ENCODE data around the gene SYNPR. TPM values are rescaled to one million over a fixed set of nuclear protein-coding genes. Genes with fewer than 3 reads are reported as not detected.
A peak's percentile ranks its signal among the peaks of the same experiment; 100 is the strongest.

The SYNPR gene
- total RNA-seq, 1 donor from 2014 or later = 119 TPM

DNA sequence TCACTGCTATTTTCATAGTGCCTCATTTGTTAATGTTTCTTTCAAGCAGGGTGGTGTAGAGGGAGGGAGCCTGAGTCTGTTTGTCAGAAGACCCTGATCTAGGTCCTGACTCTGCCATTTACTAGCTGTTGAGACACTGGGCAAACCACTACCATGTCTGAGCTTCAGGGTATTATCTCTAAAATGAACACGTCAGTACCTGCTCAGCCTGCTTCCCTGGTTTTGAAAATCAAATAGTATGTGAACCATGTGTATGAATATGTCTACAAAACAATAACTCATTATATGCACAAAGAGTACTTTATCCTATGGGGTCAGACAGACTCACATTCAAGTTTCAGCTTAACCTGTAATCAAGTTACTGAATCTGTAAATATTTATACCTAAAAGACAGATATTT lies 25.1 kb downstream of the SYNPR start:
- no peak for DNase-seq (ENCODE audit: low spot score in 2 of 2)

DNA sequence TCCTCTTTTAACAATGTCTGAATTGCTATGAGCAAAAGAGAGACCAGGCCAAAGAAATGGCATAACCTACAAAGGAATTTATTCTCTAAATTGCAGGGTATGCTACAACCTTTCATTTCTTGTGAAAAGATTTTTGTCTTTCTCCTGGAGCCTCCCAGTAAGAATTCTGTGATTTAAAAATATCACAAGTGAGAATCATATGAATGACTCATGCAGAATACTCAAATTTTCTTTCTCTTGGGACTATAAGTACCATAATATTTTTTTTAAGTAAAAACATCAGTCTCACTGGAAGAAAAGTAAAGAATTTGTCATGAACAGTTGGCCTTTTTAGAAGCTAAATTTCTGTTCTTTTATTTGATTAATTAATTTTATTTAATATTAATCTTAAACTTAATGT lies 26.3 kb downstream of the SYNPR start:
- no peak for DNase-seq (ENCODE audit: low spot score in 2 of 2)
- FAIRE-seq = no peak

More for the DNA sequence above, 25.1 kb downstream of the SYNPR start:
- no peak for FAIRE-seq

DNA sequence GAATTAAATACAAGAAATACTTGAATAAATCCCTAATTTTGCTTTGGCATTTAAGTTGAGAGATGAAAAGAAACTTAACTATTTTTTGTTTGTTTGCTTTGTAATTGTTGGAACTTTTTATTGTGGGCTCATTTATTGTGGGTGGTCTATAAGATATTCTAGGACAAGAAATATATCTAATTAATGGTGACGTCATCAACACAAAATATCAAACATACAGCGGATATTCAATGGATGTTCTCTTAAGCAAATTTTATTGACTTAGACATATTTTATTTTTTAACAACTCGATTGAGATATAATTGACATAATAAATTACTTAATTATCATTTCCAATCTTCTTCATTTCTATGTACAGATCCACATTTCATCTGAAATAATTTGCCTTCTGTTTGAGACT lies 30.0 kb downstream of the SYNPR start:
- FAIRE-seq (peak; percentile 6), DNase-seq (ENCODE audit: low spot score in 2 of 2) (no peak)

DNA sequence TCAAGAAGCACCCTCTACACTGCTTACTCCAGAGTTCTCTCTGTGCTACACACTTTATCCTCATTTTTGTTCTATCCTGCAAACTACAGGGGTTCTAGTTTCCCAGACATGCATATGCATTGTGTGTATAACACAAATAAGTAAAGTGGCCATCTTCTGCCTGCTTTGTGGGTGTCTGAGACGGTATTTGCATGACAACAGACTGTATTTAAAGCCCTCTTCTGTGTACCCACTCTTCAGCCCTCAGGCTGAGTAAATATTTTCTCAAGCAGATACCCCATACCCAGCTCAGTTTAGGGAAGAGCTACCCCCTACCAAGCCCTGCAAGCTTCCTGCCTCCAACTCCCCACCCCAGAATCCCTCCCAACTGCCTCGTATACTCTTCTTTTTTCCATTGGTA lies 31.7 kb downstream of the SYNPR start:
- FAIRE-seq (no peak), DNase-seq (ENCODE audit: low spot score in 2 of 2) (no peak)

DNA sequence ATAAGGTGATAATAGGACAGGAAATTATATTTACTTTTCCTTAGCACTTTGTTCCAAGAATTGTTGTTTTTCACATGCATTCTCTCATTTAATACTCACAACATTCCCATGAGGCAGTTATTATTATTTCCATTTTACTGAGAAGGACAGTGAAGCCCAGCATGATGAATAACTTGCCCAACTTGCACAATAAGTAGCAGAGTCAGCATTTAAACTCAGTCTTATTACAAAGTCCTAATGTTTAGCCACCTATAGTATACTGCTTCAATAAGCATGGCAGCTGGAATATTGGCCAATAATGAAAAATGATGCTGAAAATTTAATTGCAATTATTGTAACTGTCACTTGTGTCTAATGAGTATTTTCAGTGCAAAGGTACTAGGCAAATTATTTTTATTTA lies 45.7 kb downstream of the SYNPR start:
- DNase-seq (ENCODE audit: low spot score in 2 of 2) (no peak), FAIRE-seq (no peak)

DNA sequence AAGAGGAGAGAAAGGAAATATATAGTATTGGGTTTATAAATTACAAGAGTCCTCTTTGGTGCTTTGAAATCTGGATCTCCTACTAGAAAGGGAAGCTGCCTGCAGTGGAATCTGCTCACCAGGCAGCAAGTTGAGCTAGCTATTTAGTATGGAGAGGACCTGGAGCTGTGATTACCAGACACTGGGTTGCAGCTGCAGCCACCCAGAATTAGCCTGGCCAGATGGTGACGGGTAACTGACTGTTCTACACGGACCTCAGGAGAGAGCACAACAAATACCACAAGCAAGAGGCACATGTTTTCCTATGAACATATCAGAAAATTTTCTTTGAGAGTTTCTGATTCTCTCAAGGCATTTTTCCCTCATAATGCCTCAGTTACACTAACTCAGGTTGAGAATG lies 46.5 kb downstream of the SYNPR start:
- no peak for FAIRE-seq
- no peak for DNase-seq (ENCODE audit: low spot score in 2 of 2)

DNA sequence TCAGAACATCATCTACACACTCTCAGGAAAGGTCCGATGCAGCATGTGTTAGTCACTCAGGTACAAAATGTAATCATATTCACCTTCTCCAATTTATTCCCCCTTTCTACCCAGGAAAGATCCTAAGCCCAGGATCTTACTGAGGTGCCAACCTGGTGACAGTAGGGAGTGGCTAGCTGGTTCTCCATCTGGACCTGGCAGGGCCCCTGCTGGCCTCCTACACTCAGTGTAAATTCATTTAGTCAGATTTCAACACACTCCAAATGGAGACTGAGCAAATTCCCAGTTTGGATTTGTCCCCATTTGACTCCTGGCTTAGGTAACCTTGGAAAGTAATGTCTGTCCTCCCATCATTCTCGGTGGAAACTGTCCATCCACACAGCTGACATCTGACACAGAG lies 47.3 kb downstream of the SYNPR start:
- DNase-seq (ENCODE audit: low spot score in 2 of 2) = no peak
- FAIRE-seq = no peak

DNA sequence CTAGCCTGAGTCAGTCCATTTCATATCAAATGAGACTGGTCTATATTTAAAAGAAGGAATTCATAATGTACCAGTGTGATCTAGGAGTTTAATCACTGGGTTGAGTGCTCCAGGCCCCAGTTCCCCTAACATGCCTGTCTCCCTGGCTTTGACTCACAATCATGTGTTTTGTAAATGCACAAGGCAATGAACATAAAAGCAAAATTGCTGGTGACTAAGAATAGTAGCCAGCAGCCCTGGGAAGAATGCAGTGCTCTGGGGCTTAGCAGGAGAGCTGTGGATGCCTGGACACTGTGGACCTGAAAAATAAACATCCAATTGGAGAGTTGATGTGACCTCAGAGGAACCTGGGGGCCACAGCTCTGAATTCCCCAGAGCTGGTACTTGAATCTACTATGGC lies 50.3 kb downstream of the SYNPR start:
- DNase-seq (ENCODE audit: low spot score in 2 of 2) = no peak
- FAIRE-seq = no peak

DNA sequence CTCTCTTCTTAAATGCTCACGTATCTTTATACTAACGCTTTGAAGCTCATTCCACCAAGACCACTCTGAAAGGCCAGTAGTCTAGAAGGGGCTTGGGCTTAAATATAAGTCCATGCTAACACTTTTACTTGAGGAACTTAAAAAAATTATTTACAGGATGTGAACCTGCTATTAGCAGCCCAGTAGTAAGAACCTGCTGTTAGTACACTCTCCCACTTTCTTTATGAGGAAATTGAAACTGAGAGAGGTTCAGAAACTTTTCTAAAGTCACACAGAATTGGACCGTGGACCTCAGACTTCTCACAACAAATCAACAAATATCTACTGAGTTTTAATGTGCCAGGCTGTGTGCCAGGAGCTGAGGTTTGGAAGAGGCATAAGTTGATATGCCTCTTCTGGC lies 53.4 kb downstream of the SYNPR start:
- no peak for FAIRE-seq
- no peak for DNase-seq (ENCODE audit: low spot score in 2 of 2)

DNA sequence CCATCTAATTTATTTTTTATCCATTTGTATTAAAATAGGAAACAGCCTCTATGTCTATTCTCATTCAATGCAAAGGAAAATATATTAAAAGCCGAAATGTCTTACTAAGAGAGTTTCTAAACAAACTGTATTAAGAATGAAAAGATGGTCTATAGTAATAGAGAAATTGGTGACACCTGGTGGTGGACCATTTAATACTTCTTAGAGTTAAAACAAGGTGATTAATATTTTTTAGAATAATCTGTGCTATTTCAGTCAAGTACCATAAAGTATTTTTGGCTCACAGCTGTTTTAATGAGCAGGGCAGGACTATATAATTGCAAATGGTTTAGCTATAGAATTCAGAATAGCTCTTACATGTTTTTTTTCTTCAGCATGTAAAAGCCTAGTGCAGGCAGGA lies 55.7 kb downstream of the SYNPR start:
- DNase-seq (ENCODE audit: low spot score in 2 of 2) = no peak
- no peak for FAIRE-seq

DNA sequence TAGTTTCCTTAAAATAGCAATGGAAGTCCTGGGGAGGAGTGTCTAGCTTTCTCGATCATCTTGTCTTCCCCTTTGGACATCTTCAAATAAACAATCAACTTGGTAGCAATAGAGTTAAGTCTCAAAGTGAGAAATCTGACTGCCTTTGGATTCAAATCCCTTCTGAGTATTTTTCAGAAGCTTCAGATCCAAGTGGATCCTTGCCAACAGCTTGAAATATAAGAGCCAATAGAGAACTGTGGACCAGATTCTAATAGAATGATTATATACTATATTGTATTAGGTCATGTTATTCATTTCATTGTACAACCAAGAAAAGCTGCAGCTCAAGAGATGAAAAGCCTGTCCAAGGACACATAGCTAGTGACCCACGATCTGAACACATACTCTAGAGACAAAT lies 60.2 kb downstream of the SYNPR start:
- FAIRE-seq (no peak), DNase-seq (ENCODE audit: low spot score in 2 of 2) (no peak)

DNA sequence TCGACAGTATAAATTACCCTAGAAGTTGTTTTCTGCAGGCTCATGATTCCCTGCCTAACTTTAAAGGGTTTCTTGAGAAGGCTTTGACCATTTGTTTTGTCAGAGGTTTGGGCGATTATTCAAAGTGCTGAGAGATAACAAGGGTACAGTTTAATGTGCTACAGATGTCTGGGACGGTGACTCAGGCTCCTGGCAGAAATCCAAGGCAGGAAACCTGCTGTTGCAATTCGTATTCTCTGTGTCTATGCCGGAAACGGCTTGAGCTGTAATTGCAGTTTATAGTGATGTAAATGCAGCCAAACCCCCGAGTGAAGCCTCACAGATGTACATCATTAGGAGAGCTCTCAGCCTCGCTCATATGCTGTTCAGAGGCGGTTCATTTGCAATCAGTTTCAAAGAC lies 65.6 kb downstream of the SYNPR start:
- FAIRE-seq = no peak

DNA sequence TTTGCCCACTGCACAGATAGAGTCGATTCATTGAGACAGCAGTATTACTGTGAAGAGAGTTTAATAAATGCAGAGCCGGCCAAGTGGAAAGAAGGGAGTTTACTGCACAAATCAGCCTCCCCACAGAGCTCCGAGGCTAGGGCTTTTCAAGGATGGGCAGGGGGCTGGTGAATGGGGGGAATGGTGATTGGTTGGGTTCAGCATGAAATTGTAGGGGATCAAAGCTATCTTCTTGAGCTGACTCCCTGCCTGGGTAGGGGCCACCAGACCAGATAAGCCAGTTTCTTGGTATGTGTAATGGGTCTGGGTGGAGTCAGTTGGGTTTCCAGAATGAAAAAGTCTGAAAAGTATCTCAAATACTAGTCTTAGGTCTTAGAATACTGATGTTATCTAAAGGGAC lies 66.6 kb downstream of the SYNPR start:
- no peak for DNase-seq (ENCODE audit: low spot score in 2 of 2)
- no peak for FAIRE-seq

More for the DNA sequence above, 65.6 kb downstream of the SYNPR start:
- peak in 1 of 2 donors; percentile 40 for DNase-seq (ENCODE audit: low spot score in 2 of 2)

DNA sequence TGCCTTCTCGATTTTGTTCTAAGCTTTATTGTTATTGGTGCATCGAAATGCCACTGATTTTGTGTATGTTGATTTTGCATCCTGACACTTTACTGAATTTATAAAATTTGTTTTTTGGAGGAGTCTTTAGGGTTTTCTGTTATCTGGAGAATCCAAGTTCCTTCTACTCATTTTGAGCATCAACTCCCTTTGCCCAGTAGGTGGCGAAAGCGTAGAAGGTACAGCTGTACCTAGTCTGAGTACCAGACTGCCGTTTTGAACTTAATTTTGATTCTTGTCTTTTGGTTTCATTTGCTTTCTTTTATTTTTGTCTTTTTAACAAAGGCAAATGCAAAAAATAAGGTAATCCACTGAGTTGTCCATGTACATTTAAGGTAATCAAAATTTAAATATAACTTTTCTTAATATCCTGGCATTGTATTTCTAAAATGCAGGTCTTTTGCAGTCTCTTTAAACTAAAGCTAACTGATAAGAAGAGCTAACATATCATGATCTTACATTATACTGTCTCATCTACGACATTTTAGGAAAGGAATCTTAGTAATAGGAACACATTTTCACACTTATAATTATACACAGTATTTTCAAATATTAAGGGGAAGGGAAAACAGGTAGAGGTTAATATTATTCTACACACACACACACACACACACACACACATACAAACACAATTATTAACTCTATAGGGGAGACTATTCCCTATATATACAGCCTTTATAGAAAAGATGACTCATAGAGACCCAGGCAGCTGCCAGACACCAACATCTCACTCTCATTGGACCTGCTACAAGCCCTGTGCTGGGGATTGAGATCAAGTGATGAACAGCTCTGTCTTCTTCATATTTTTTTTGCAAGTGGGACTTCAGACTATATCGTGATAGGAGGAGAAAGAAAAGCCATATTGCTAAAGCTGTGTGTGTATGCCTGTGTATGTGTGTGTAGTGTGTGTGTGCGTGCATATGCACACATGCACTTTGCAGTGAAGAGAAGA lies 71.8 kb downstream of the SYNPR start:
- FAIRE-seq (peak; percentile 65), DNase-seq (ENCODE audit: low spot score in 2 of 2) (peak in 1 of 2 donors; percentile 18)

DNA sequence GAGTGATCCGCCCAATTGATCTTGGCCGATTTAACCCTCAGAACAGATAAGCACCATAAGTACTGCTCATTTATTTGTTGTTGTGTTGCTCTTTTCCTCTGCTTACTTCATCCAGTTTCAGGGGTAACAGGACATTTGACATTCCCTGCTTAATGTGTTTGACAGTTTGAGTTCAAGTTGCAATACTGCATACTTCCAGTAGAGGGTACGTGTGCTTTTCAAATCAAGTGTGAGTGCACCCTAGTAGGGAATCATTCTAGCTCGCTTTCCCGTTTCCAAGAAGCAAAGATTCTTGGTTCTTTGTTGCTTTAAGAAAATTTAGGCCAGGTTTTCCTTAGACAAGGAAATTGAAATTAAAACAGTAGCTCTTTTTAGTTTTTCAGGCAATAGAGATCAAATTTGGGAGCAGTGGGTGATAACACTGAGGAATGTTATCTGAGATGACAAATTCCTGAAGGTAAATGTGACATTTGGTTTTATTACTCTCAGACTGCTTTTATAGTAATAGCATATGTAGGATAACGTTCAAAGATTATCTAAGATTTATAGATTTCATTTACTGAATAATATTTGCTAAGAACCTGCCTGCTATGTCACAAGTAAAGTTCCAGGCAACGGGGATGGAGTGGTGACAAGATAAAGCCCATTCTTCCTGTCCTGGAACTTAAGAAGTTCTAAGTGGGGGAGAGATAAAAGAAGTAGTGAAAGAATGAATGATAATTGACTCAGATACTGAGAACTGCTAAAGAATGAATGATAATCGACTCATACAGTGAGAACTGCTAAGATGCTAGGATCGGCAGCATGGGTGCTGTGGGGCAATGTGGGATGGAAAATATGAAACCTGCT lies 73.3 kb downstream of the SYNPR start:
- DNase-seq (ENCODE audit: low spot score in 2 of 2) = peak; percentile 5 to 24
- peak; percentile 66 for FAIRE-seq

DNA sequence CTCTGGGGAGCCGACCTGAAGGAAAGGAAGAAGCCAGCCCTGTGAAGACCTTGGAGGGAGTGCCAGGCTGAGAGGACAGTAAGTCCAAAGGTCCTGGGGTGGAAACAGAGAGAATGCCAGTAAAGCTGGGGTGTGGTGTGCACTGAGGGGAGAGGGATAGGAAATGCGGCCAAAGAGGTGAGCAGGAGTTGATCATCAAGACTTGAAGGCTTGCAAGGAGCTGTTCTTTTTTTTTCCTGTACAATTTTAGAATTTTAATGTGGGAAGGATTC lies 73.8 kb downstream of the SYNPR start:
- DNase-seq (ENCODE audit: low spot score in 2 of 2) = no peak
- FAIRE-seq = no peak

DNA sequence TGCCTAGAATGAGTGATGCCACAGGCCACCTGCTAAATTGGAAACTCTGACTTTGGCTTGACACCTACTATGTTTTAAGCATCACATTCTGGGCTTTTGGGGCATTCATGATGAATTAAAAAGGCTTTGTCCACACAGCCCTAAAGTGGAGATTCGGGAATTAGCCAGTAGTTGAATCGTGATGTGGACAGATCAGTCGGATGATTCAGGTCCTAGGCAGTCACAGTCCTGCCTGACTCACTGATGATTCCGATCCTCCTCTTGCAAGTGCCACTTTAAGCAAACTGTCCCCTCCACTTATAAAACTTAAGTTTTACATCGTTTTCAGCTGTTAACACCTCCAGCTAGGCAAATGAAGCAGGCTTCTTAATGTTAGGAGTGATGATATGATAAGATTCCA lies 75.3 kb downstream of the SYNPR start:
- DNase-seq (ENCODE audit: low spot score in 2 of 2) = no peak
- FAIRE-seq = no peak

DNA sequence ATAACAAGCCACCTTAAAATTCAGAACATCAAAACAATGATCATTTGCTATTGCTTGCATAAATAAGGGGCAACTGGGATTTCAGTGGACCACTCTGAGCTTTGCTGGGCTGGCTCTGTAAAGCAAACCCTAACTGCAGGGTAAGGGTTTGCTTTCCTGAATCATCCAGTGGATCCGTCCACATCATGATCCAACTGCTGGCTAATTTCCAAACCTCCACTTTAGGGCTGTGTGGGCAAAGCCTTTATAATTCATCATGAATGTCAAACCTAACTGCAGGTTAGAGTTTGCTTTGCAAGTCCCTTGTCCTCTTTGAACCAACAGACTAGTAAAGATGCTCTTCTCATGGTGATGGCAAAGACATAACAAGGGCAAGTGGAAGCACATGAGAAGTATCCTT lies 76.1 kb downstream of the SYNPR start:
- DNase-seq (ENCODE audit: low spot score in 2 of 2) (no peak), FAIRE-seq (no peak)

DNA sequence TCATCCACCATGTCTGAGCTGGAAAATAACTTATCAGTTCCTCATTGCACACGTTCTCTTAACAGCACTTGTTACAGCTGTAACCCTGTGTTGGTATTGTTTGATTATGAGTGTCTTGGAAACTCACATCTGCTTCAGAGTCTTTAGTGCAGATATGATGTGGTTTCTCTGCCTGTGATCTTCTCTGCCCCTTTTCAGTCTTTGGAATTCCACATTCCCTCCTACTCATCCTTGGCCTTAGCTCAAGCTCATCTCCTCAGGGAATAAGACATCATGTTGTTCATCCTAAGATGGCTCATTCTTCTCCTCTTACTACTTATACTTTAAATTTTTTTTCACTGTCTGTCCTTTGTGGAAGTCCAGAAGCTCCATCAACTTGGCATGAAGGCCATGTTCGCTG lies 77.7 kb downstream of the SYNPR start:
- FAIRE-seq = no peak
- DNase-seq (ENCODE audit: low spot score in 2 of 2) = no peak

DNA sequence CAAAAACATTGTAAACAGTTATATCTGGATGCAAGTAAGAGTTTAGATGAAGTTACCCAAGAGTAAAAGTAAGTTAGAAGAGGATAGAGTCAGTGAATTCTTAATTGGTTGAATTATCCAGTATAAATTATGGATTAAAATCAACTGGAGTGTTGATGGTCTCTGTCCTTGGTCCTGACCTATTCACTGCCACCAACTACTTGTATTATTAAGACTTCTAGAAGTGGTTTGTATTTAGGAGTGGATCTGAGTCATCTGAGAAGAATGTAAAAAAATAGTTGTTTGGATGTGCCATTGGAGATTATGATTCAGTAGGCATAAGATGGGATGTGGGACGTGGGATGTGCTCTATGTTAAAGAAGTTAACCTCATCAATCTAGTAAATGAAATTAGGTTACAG lies 86.4 kb downstream of the SYNPR start:
- DNase-seq (ENCODE audit: low spot score in 2 of 2) = no peak
- no peak for FAIRE-seq

DNA sequence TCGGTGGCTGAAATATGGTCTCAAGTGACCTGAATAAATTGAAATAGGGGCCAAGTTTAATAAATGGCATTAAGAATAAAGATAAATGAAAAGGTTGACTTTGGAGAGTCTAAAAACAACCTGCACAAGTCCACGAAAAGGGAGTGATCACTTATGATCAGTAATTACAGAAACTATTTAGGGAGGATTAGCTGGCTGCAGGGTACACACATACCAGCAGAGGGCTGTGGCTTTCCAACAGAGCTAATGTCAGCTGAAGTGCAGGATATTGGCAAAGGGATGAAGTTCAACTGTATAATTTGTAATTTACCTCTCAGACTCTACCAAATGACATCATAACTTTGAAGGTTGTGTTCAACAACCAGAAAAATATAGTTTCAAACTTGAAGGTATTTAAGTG lies 86.8 kb downstream of the SYNPR start:
- DNase-seq (ENCODE audit: low spot score in 2 of 2) (no peak), FAIRE-seq (no peak)

DNA sequence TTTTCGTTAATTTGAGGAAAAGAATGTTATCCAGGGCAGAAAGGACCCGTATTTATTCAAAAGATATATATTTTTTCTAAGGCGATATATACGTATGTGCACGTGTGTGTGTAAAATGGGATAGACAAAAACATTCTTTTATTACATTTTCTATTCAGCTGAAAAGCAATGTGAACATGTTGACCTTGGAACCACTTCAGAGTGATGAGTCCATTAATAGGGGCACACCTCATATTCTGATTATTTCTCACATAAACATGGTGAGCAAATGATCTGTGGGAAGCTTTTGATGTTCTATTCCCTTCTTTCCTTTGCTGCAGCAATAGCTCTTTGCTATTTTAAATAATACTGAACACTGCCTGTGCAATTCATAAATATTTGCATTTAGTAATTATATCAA lies 87.6 kb downstream of the SYNPR start:
- DNase-seq (ENCODE audit: low spot score in 2 of 2) (no peak), FAIRE-seq (no peak)

Data from frontal cortex (tissue), 4 donors.